ENCODE results near the gene PAIP2. TPM values are rescaled to one million over a fixed set of nuclear protein-coding genes. Genes with fewer than 3 reads are reported as not detected.
"Not testable (repeated sequence)": the region's sequence is repeated elsewhere in the genome, so short reads cannot be mapped to it uniquely, and the experiment has no call there.

Gene PAIP2
- polyA plus RNA-seq, 6 donors from 2014 or later = 348 to 544 (median 403) TPM

DNA sequence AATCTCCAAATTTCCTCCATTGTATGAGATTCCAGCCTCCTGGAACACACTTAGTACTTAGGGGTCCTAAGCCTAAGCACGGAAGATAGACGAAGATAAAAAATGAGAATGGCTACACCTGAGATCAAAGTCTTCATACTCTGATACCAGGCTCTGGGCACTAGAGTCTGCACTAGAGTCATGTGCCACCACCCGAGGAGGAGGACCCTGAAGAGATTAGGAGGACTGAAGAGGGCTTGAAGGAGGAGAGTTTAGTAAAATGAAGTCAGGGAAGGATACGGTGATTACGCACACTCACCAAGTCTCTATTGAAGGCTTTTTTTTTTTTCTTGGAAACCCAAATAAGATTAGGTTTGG lies 62.8 kb downstream of the PAIP2 start:
- DNase-seq (no peak), ATAC-seq (ENCODE audit: low read depth in 2 of 2) (no peak)
- peaks cover 0 to 2% (median 0%) of the 10 kb centered on the region in 7 donors for H3K9me3 Mint-ChIP-seq
- peaks cover 33 to 52% (median 44%) of the 10 kb centered on the region in 3 donors for H3K4me1 Mint-ChIP-seq
- no peaks in the 10 kb centered on the region for H3K27me3 Mint-ChIP-seq
- peak overlapping the region; percentile 87 to 99 (median 96) for H3K27ac Mint-ChIP-seq
- H3K4me3 Mint-ChIP-seq = peak overlapping the region; percentile 80 to 97 (median 92)
- no peaks in the 10 kb centered on the region for H3K36me3 Mint-ChIP-seq

DNA sequence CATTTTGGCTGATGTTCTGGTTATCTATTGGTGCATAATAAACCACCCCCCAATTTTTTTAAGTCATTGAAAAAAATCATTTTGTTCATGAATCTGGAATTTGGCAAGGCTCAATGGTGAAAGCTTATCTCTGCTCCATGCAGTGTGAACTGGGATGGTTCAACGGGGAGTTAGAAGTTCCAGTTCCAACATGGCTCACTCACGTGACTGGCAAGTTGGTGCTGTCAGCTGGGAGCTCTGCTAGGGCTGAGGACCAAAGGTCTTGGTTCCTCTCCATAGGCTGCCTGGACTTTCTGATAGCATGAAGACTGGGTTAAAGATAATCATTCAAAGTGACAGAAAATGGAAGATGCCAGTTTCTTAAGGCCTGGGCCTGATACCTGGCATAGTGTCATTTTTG lies 65.3 kb downstream of the PAIP2 start:
- H3K4me3 Mint-ChIP-seq = peak overlapping the region in 4 of 8 donors; percentile 25 to 78 (median 63)
- peaks cover 0 to 2% (median 0%) of the 10 kb centered on the region in 7 donors for H3K9me3 Mint-ChIP-seq
- ATAC-seq (ENCODE audit: low read depth in 2 of 2) (no peak), DNase-seq (no peak)
- H3K27ac Mint-ChIP-seq = peak overlapping the region; percentile 0 to 94 (median 72)
- no peaks in the 10 kb centered on the region for H3K36me3 Mint-ChIP-seq
- H3K4me1 Mint-ChIP-seq = peaks cover 33 to 52% (median 44%) of the 10 kb centered on the region in 3 donors
- H3K27me3 Mint-ChIP-seq = no peaks in the 10 kb centered on the region

DNA sequence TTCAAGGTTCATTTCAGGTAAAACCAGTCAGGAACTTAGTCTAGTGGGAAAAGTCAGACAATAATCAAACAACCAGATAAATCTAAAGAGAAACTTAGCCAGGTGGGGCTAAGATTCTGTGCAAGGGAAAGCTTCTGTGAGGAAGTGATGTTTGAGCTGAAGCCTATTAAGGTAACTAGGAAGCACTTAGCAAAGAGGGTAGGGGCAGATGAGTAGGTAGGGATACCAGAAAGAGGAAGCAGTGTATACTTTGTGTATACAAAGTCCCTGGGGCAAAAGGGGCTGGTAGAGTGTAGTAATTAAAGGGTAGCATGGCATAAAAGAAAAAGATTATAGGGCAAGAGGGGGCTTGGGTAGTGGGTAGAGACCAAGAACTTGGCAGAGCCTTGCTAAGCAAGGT lies 65.9 kb downstream of the PAIP2 start:
- peaks cover 32 to 49% (median 42%) of the 10 kb centered on the region in 3 donors for H3K4me1 Mint-ChIP-seq
- ATAC-seq (ENCODE audit: low read depth in 2 of 2) = peak; percentile 54 to 56
- H3K4me3 Mint-ChIP-seq = peak overlapping the region in 7 of 8 donors; percentile 2 to 78 (median 49)
- no peaks in the 10 kb centered on the region for H3K27me3 Mint-ChIP-seq
- peak; percentile 69 for DNase-seq
- H3K9me3 Mint-ChIP-seq = peaks cover 0 to 2% (median 0%) of the 10 kb centered on the region in 7 donors
- peak overlapping the region; percentile 0 to 94 (median 72) for H3K27ac Mint-ChIP-seq
- H3K36me3 Mint-ChIP-seq = no peaks in the 10 kb centered on the region

DNA sequence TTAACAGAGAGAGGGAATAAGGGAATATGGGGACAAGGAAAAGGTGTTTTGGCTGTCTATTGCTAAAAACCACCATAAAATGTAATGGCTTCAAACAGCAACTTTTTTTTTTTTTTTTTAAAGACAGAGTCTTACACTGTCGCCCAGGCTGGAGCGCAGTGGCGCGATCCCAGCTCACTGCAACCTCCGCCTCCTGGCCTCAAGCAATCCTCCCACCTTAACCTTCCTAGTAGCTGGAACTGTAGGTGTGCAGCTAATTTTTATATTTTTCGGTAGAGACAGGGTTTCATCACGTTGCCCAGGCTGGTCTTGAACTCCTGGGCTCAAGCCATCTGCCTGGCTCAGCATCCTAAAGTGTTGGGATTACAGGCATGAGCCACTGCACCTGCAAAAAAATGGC lies 66.5 kb downstream of the PAIP2 start:
- Mint-ChIP-seq H3K27ac (peak overlapping the region; percentile 37 to 94 (median 74)), H3K4me3 (peak overlapping the region in 4 of 8 donors; percentile 2 to 78 (median 28)), H3K36me3 (peaks cover 0 to 6% of the 10 kb centered on the region in 2 donors), H3K9me3 (peaks cover 0 to 2% (median 0%) of the 10 kb centered on the region in 7 donors), H3K27me3 (no peaks in the 10 kb centered on the region), H3K4me1 (peaks cover 25 to 43% (median 35%) of the 10 kb centered on the region in 3 donors)
- ATAC-seq (ENCODE audit: low read depth in 2 of 2) = no peak
- no peak for DNase-seq

DNA sequence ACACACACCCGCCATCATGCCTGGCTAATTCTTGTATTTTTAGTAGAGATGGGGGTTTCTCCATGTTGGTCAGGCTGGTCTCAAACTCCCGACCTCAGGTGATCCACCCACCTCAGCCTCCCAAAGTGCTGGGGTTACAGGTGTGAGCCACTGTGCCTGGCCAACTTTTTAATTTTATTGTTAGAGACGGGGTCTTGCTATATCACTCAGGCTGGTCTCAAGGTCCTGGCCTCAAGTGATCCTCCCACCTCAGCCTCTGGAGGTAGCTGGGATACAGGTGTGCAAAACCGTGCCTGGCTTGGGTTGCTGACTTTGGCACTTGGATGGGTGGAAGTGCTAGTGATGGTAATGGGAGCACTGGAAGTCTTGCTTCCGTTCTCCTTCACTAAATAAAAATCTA lies 67.5 kb downstream of the PAIP2 start:
- not testable (repeated sequence) for H3K4me3 Mint-ChIP-seq; ATAC-seq (ENCODE audit: low read depth in 2 of 2); H3K27me3 Mint-ChIP-seq; H3K9me3 Mint-ChIP-seq; H3K27ac Mint-ChIP-seq; DNase-seq
- peaks cover 16 to 33% (median 26%) of the 10 kb centered on the region in 3 donors for H3K4me1 Mint-ChIP-seq
- peaks cover 0 to 13% of the 10 kb centered on the region in 2 donors for H3K36me3 Mint-ChIP-seq

DNA sequence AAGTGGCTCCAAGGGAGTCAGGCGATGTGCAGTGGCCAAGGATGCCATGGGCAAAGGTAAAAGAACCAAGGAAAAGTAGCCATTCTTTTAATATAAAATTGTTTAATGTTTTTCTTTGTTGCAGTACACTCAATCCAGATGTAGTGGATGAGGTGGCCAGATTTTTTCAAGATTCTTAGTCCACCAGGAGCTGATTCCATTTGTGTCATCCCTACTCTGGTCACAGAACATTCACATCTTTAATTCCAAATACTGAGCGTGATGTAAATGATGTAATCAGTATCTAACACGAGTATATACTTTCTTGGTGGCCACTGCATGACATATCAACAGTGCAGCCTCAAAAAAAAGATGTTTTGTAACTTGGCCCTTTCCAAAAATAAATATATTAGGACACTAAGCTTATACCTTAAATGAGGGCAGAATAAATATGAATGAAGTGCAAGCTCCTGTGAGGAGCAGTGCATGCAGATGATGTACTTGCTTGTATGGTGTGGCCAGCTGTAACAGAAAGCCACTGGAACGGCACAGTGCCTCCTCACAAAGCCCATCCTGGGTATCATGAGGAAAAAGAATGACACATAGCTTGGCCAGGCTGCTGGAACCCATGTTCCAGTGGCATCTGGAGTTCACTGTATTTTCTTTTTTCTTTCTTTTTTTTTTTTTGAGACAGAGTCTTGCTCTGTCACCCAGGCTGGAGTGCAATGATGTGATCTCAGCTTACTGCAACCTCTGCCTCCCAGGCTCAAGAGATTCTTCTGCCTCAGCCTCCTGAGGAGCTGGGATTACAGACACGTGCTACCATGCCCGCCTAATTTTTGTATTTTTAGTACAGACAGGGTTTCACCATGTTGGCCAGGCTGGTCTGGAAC lies 68.7 kb downstream of the PAIP2 start:
- DNase-seq (no peak), ATAC-seq (ENCODE audit: low read depth in 2 of 2) (no peak)
- peaks cover 0 to 2% (median 0%) of the 10 kb centered on the region in 7 donors for H3K9me3 Mint-ChIP-seq
- peak overlapping the region in 1 of 6 donors; percentile 7 for H3K27ac Mint-ChIP-seq
- H3K36me3 Mint-ChIP-seq = peaks cover 0 to 13% of the 10 kb centered on the region in 2 donors
- H3K4me1 Mint-ChIP-seq = peaks cover 10 to 23% (median 19%) of the 10 kb centered on the region in 3 donors
- no peaks in the 10 kb centered on the region for H3K27me3 Mint-ChIP-seq
- no peak overlapping the region for H3K4me3 Mint-ChIP-seq

DNA sequence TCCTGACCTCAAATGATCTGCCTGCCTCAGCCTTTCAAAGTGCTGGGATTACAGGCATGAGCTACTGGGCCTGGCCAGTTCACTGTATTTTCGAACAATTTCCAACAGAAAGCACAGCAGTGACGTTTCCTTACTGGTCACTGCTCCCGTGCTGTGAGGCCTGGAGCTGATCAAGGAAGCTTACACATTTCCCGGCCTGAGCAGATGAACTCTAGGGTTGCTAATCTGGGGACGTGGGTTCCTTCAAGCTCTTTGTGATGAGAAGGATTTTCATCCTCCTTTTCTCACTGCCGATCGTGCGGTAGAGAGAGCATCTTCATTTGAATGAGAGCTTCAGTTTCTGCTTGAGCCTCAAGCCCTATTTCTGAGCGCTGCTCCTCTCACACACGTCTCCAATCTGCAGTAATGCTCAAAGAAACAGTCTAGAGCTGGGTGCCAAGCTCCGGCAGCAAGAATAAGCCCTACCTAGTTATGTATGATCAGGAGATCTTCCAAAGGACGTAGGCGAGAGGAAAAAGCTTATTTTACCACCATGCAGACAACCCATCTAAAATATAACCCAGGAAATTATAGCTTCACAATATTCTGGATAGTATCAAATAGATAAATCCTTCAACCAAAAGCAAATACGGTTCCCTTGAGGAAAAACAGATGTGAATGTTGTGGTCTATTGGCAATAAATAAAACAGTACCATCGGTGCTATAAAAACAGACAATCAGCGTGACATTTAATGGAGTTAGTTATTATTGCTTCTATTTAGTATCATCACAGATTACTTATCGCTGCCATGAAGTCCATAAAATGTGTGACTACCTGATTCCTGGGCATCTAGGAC lies 69.6 kb downstream of the PAIP2 start:
- H3K9me3 Mint-ChIP-seq = peaks cover 0 to 2% (median 0%) of the 10 kb centered on the region in 7 donors
- H3K36me3 Mint-ChIP-seq = peaks cover 0 to 13% of the 10 kb centered on the region in 2 donors
- H3K4me3 Mint-ChIP-seq = no peak overlapping the region
- H3K27ac Mint-ChIP-seq = peak overlapping the region in 1 of 6 donors; percentile 77
- H3K4me1 Mint-ChIP-seq = peaks cover 10 to 19% (median 19%) of the 10 kb centered on the region in 3 donors
- DNase-seq (no peak), ATAC-seq (ENCODE audit: low read depth in 2 of 2) (no peak)
- H3K27me3 Mint-ChIP-seq = no peaks in the 10 kb centered on the region

DNA sequence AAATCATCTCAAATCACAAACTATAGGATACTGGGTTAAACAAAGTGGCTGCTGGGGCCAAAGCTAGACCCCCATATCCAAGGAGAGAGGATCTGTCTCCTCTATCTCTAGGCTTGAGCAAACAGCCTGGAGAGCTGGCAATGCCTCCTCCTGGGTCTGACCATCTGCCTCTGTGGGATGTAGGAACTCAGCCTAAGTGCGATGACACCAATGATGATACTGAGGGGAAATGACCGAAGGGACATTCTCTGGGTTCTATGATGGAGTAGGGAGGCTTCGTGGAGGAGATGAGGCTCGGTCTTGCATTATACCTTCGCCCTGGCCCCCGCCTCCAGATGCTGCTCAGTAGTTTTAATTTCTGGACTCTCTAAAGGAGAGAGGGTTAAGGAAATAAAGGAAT lies 71.5 kb downstream of the PAIP2 start:
- Mint-ChIP-seq H3K9me3 (no peaks in the 10 kb centered on the region), H3K36me3 (peaks cover 0 to 13% of the 10 kb centered on the region in 2 donors), H3K27me3 (no peaks in the 10 kb centered on the region), H3K4me3 (no peak overlapping the region), H3K27ac (no peak overlapping the region), H3K4me1 (peaks cover under 1 to 1% (median 1%) of the 10 kb centered on the region in 3 donors)
- no peak for ATAC-seq (ENCODE audit: low read depth in 2 of 2)
- DNase-seq = no peak

DNA sequence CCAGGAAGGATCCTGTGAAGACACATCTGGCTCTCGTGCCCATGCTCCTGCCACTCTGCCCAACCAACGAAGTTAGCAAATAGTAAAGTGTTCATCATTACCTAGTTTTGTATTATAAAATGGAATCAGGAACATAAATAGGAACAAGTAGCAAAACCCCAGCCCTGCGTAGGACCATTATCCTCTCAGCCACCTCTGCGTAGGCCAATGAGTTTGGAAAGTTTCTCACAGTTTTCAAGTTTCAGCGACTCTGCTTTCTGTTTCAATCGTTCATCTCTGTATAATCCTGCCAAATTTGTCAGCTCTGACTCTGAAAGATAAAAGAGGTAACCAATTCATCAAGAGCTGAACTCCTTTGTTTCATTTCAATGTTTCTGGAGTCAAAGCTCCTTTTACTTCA lies 72.3 kb downstream of the PAIP2 start:
- no peak overlapping the region for H3K4me3 Mint-ChIP-seq
- H3K4me1 Mint-ChIP-seq = no peaks in the 10 kb centered on the region

DNA sequence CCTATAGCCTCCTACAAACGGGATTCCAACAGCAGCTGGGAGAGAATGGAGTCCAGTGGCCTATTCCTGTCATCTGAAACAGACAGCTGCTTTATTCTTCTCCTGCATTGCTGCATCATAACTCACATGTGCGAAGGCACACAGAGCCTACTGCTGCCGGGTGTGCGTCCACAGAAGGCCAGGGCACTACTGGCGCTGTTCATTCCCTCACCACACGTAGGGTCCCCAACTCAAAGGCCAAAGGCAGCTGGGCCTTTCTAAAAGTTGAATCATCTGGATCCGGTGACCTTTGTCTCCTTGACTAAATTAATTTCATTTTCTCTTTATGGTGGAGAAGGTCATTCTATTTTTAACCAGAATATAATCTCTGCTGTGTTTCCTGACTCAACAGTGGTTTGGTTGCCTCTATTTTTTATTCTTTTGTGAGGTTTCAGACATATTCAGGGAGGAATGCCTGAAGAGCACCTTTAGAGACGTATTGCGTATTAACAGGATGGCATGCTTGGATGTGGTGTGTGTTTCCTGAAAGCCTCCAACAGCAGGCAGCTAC lies 73.0 kb downstream of the PAIP2 start:
- Mint-ChIP-seq H3K4me1 (no peaks in the 10 kb centered on the region), H3K27ac (no peak overlapping the region), H3K4me3 (no peak overlapping the region), H3K36me3 (peaks cover 5 to 24% of the 10 kb centered on the region in 2 donors), H3K9me3 (no peaks in the 10 kb centered on the region), H3K27me3 (no peaks in the 10 kb centered on the region)
- no peak for ATAC-seq (ENCODE audit: low read depth in 2 of 2)
- no peak for DNase-seq

More for the DNA sequence above, 72.3 kb downstream of the PAIP2 start:
- H3K9me3 Mint-ChIP-seq = no peaks in the 10 kb centered on the region
- no peak for DNase-seq
- H3K36me3 Mint-ChIP-seq = peaks cover 5 to 20% of the 10 kb centered on the region in 2 donors
- H3K27me3 Mint-ChIP-seq = no peaks in the 10 kb centered on the region
- no peak overlapping the region for H3K27ac Mint-ChIP-seq
- no peak for ATAC-seq (ENCODE audit: low read depth in 2 of 2)

DNA sequence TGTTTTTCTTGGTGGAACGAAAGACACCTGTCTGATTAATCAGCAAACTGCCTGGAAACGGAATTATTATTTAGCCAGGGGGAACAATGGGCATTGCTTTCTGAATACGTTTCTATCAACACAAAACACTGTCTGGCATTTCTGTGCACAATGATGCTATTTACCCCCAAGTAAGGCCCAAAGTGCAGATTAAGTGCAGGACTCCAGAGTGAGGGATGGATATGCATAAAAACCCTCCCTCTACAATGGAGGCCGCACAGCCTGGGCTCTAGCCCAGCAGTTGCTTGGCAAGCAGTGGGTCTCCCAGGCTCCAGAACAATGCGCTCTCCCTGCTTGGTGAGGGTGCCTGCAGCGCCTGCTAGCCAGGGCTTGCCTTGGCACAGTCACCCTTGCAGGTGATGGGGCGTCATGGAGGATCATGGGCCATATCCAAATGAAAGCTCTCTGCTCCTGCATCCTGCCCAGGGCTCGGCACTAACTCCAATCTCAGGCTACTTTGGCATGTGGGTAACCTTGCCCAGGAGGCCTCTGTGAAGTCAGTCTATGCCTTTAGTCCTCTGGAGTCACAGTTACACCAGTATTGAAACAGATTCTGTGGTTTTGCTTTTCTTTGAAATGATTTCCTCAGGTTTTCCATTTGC lies 73.7 kb downstream of the PAIP2 start:
- Mint-ChIP-seq H3K27me3 (no peaks in the 10 kb centered on the region), H3K27ac (no peak overlapping the region), H3K4me3 (no peak overlapping the region), H3K36me3 (peaks cover 5 to 29% of the 10 kb centered on the region in 2 donors), H3K4me1 (no peaks in the 10 kb centered on the region), H3K9me3 (no peaks in the 10 kb centered on the region)
- DNase-seq (no peak), ATAC-seq (ENCODE audit: low read depth in 2 of 2) (no peak)

DNA sequence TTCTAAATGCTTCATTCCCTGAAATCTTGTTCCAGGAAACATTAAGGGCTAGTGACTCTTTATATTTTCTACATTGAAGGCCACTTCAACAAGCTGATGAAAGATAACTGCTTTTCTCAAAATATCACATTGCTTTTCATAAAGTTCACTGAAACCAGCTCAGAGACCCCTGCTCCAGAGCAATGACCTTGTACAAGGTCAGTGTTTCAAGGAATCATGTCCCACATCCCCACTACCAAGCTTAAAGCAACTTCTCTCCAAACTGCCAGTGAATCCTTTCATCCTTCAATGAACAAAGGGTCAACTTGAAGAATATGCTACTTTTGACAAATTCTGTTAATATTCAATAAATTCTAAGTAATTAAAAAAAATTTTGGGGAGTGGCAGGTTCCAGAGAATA lies 74.2 kb downstream of the PAIP2 start:
- ATAC-seq (ENCODE audit: low read depth in 2 of 2) (no peak), DNase-seq (no peak)
- Mint-ChIP-seq H3K27ac (no peak overlapping the region), H3K27me3 (no peaks in the 10 kb centered on the region), H3K9me3 (no peaks in the 10 kb centered on the region), H3K4me1 (no peaks in the 10 kb centered on the region), H3K36me3 (peaks cover 5 to 29% of the 10 kb centered on the region in 2 donors), H3K4me3 (no peak overlapping the region)

DNA sequence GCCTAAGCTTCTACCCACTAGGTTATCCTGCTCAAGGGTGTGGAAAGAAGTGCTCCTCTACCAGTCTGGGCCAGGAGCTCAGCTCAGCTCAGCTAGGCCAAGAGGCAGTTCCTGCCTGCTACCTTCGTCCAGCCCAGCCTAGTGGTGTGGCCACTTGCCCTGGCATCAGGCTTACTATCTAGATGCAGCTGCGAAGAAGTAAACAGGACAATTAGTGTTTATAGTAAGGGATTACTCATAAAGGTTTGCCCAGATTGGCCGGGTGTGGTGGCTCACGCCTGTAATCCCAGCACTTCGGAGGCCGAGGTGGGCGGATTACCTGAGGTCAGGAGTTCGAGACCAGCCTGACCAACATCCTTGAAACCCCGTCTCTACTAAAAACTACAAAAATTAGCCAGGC lies 75.0 kb downstream of the PAIP2 start:
- Mint-ChIP-seq H3K9me3 (no peaks in the 10 kb centered on the region), H3K4me3 (no peak overlapping the region), H3K27ac (peak overlapping the region in 1 of 6 donors; percentile 7), H3K27me3 (no peaks in the 10 kb centered on the region), H3K36me3 (peaks cover 5 to 29% of the 10 kb centered on the region in 2 donors), H3K4me1 (no peaks in the 10 kb centered on the region)
- ATAC-seq (ENCODE audit: low read depth in 2 of 2) (no peak), DNase-seq (no peak)

All from naive B cell (primary cell).